B cell (primary cell): ENCODE measurements around the gene NEAT1. TPM values are rescaled to one million over a fixed set of nuclear protein-coding genes. Genes with fewer than 3 reads are reported as not detected.

Source experiments
- ATAC-seq: fragments of 200-7000 bp; cut with Tn5 transposase; one replicate; pipeline ENCODE4 v1.10.0; 2021; ENCODE audit warnings: low read depth, mild to moderate bottlenecking, moderate number of reproducible peaks, moderate library complexity
- CTCF ChIA-PET: fragments of 350-600 bp; sonication (Branson Sonifier 250); formaldehyde crosslinking; loops from one replicate; lab custom pipeline; 2021; ENCODE audit warnings: antibody characterized with exemption, inconsistent platforms; lab: Charles Lee
- POLR2A ChIA-PET: fragments of 350-600 bp; sonication (Branson Sonifier 250); formaldehyde crosslinking; loops from one replicate; lab custom pipeline; 2021; ENCODE audit warnings: antibody characterized with exemption; lab: Charles Lee
- DNase-seq: peaks from one replicate; pipeline ENCODE4 v3.0.0; 2013
- H2AFZ ChIP-seq: 2 replicates; pipeline ENCODE4 v1.6.1; 2012; ENCODE audit warnings: mild to moderate bottlenecking, low read depth, low read length; ENCODE audit not compliant: insufficient read depth, poor library complexity, severe bottlenecking
- H3K27ac ChIP-seq, 2 donors: 1 replicate in 1 of 2; 2 replicates in 1 of 2; pipeline ENCODE4 v1.5.1; 2012 to 2013; ENCODE audit warnings: low read length in 2 of 2, mild to moderate bottlenecking in 2 of 2, moderate library complexity in 1 of 2
- H3K27me3 ChIP-seq, 4 experiments: fragments of 200-600 bp in 1 of 4; sonication (generic) in 1 of 4; replicated peaks in 1 of 4; 1 replicate in 2 of 4; 2 replicates in 2 of 4; pipeline versions ENCODE4 v1.6.1 to v1.7.0; 2013 to 2016; ENCODE audit warnings: low read length in 3 of 4, mild to moderate bottlenecking in 2 of 4, mixed read lengths in 1 of 4, moderate library complexity in 1 of 4; ENCODE audit not compliant: insufficient read depth in 4 of 4, control insufficient read depth in 3 of 4; ENCODE audit errors: control extremely low read depth in 1 of 4
- H3K36me3 ChIP-seq, 2 experiments: replicated peaks in 1 of 2; 1 replicate in 1 of 2; 2 replicates in 1 of 2; pipeline versions ENCODE4 v1.6.1 to v1.7.1; 2013; ENCODE audit warnings: low read length in 1 of 2; ENCODE audit not compliant: insufficient read depth in 2 of 2, control insufficient read depth in 1 of 2; ENCODE audit errors: control extremely low read depth in 1 of 2, extremely low read depth in 1 of 2
- H3K4me1 ChIP-seq, 2 donors: fragments of 200-600 bp in 1 of 2; sonication (generic) in 1 of 2; 1 replicate in 1 of 2; 2 replicates in 1 of 2; pipeline versions ENCODE4 v1.5.1 to v1.6.1; 2013 to 2017; ENCODE audit warnings: low read length in 2 of 2; ENCODE audit not compliant: control insufficient read depth in 2 of 2, insufficient read depth in 2 of 2
- H3K4me2 ChIP-seq: replicated peaks from 2 replicates; pipeline ENCODE3; 2012; ENCODE audit warnings: mild to moderate bottlenecking, low read depth, low read length; ENCODE audit not compliant: poor library complexity, severe bottlenecking
- H3K4me3 ChIP-seq, 5 experiments: fragments of 200-600 bp in 1 of 5; sonication (generic) in 1 of 5; 1 replicate in 3 of 5; 2 replicates in 2 of 5; pipeline versions ENCODE4 v1.5.1 to v1.7.0; 2011 to 2016; ENCODE audit warnings: low read length in 4 of 5, mild to moderate bottlenecking in 4 of 5, low read depth in 2 of 5, control low read depth in 1 of 5, moderate library complexity in 1 of 5; ENCODE audit not compliant: insufficient read depth in 1 of 5; ENCODE audit errors: control extremely low read depth in 1 of 5, extremely low read depth in 1 of 5
- H3K79me2 ChIP-seq: fragments of 200-600 bp; sonication (generic); one replicate; pipeline ENCODE4 v1.6.0; 2016; ENCODE audit warnings: low read length; ENCODE audit not compliant: control insufficient read depth, insufficient read depth
- H3K9ac ChIP-seq: fragments of 200-600 bp; sonication (generic); 2 replicates; pipeline ENCODE4 v1.6.1; 2017; ENCODE audit warnings: mild to moderate bottlenecking, low read length, moderate library complexity
- H3K9me3 ChIP-seq, 3 donors: one replicate each; pipeline versions ENCODE4 v1.6.1 to v1.7.1; 2013; ENCODE audit warnings: low read length in 2 of 3; ENCODE audit not compliant: control insufficient read depth in 2 of 3, insufficient read depth in 1 of 3; ENCODE audit errors: control extremely low read depth in 1 of 3
- H4K20me1 ChIP-seq: 2 replicates; pipeline ENCODE4 v1.6.0; 2012; ENCODE audit warnings: mild to moderate bottlenecking, low read length; ENCODE audit not compliant: insufficient read depth, control insufficient read depth, poor library complexity, severe bottlenecking
- H3K27ac Mint-ChIP-seq: one replicate; pipeline ENCODE4 v1.8.0; 2021; ENCODE audit warnings: mixed read lengths
- H3K27me3 Mint-ChIP-seq: one replicate; pipeline ENCODE4 v1.8.0; 2021; ENCODE audit warnings: mixed read lengths
- H3K4me1 Mint-ChIP-seq: one replicate; pipeline ENCODE4 v1.8.0; 2021; ENCODE audit warnings: mixed read lengths
- H3K4me3 Mint-ChIP-seq: one replicate; pipeline ENCODE4 v1.8.0; 2021; ENCODE audit warnings: mixed read lengths
- H3K9me3 Mint-ChIP-seq: one replicate; pipeline ENCODE4 v1.8.0; 2022; ENCODE audit warnings: mixed read lengths; ENCODE audit not compliant: insufficient read depth
- CTCF ChIP-seq: fragments of 200-600 bp; IDR thresholded peaks from one replicate; pipeline ENCODE4 v1.8.0; 2022; ENCODE audit warnings: antibody characterized with exemption, mild to moderate bottlenecking
- EZH2 ChIP-seq: IDR thresholded peaks from 2 replicates; pipeline ENCODE4 v1.6.1; 2012; ENCODE audit warnings: borderline replicate concordance, low read depth, mild to moderate bottlenecking, moderate library complexity, low read length; ENCODE audit not compliant: insufficient read depth, poor library complexity, severe bottlenecking
- WGBS: methylation state at CpG from one replicate; pipeline ENCODE4 v1.1.5; 2013; ENCODE audit warnings: missing lambda C conversion rate; ENCODE audit not compliant: insufficient coverage; 5-methylcytosine and 5-hydroxymethylcytosine counted together
- intact Hi-C: fragments of 100-400 bp; cut with micrococcal nuclease; formaldehyde crosslinking; loops from one replicate; pipeline ENCODE4 v1.10.0; 2022
- polyA plus RNA-seq: library from polyadenylated mRNA; depleted of rRNA; stranded (reverse); fragments of >200 nt; gene quantifications from 2 replicates; pipeline ENCODE4 v1.2.3, GENCODE V29; 2012
- total RNA-seq, 2 donors: library from RNA; stranded (reverse); fragments of 120-200 nt in 1 of 2; gene quantifications; 1 replicate in 1 of 2; 2 replicates in 1 of 2; pipeline versions ENCODE4 v1.2.3 to v1.2.4, GENCODE V29; 2013 to 2022

The NEAT1 gene
- total and polyA plus RNA-seq, 2 donors (not counting 1 experiment from before 2014, with no cell fraction given) = 66.7 to 1,642 TPM

DNA sequence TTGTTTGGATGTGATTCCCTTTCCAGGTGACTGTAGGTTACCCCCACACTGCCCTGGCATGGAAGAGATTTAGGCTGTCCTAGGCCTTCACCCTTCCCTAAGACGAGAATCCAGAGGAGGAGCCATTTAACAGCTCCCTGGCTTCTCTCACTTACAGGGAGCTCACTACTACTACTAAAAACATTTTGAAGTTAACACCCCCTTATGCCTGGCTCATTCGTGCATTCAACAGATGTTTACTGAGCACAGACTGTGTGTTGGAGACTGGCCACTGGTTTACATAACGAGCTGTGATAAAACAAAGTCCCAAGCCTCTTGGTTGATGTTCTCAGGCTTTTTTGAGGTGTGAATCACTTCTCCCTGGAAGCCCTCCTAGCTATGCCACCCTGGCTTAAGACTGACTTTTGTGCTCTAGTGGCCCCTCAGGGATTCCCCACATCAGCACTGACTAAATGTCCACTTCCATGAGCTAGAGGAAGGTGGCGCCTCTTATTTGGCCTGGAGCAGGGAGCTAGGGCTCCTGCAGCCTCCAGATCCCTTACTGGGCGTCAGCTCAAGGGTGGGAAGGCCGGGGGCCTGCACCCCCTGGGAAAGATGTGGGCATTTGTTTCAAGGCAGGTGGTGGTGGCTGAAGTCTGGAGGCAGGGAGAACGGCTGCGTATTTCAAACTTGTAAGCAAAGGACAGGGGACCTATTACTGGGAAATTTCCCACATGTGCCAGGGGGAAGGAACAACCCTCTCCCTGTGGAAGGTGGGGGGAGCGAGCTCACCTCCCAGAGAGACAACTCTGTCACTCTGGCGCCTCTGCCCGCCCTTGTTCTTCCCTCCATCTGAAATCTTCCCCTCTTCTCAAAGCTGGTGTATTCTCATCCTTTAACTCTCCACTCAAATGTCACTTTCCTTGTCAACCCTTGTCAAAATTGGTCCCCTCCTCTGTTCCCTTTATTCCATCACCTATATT, 56.9 kb downstream of the NEAT1 start:
- WGBS = 100% methylated on average over 8 of the region's 11 CpGs
- H3K9me3 Mint-ChIP-seq = no peaks in the 10 kb centered on the region
- no peaks in the 10 kb centered on the region for H3K27me3 ChIP-seq
- H2AFZ ChIP-seq = no peak overlapping the region
- ChIA-PET CTCF (interaction anchor here (0.8 to 5.4 kb wide), 10 partner anchors 9 to 101 kb away, joined by 3 to 39 read pairs (median 6); partner anchors contain the start of gene MALAT1), POLR2A (interaction anchor here (0.7 to 13.6 kb wide), 6 partner anchors 8 to 150 kb away, joined by 3 to 366 read pairs (median 34); partner anchors contain the start of genes MALAT1 and NEAT1)
- no peaks in the 10 kb centered on the region for H3K9me3 ChIP-seq
- H3K4me1 ChIP-seq = peaks cover 11 to 22% of the 10 kb centered on the region in 2 donors
- H4K20me1 ChIP-seq = no peaks in the 10 kb centered on the region
- H3K4me2 ChIP-seq = no peak overlapping the region
- H3K4me3 ChIP-seq = no peak overlapping the region
- peaks cover 14% of the 10 kb centered on the region for H3K4me1 Mint-ChIP-seq
- H3K79me2 ChIP-seq = peaks cover 40% of the 10 kb centered on the region
- no peak for DNase-seq
- no peaks in the 10 kb centered on the region for H3K36me3 ChIP-seq
- intact Hi-C loops = no loop called here
- no peak for TF ChIP-seq EZH2
- no peak for TF ChIP-seq CTCF
- ATAC-seq = no peak
- peak overlapping the region; percentile 58 for H3K4me3 Mint-ChIP-seq
- H3K27ac ChIP-seq = no peak overlapping the region
- no peaks in the 10 kb centered on the region for H3K27me3 Mint-ChIP-seq
- H3K27ac Mint-ChIP-seq = peak overlapping the region; percentile 63
- no peak overlapping the region for H3K9ac ChIP-seq
